ENCODE data around the gene AIM2. TPM values are rescaled to one million over a fixed set of nuclear protein-coding genes. Genes with fewer than 3 reads are reported as not detected.
"Not testable (repeated sequence)": the region's sequence is repeated elsewhere in the genome, so short reads cannot be mapped to it uniquely, and the experiment has no call there.

AIM2 gene
- total RNA-seq, 1 donor from 2014 or later: not detected

- DNase-seq (ENCODE audit: low read depth in 2 of 2): no peak
Observed at GRCh38 chr1:159079525-159079924, 3.0 kb upstream of the AIM2 start.

GRCh38 chr1:159077120-159077961 lies 775 bp upstream of the AIM2 start:
- no peak for DNase-seq (ENCODE audit: low read depth in 2 of 2)

GRCh38 chr1:159071970-159072582 lies 4.5 kb downstream of the AIM2 start:
- DNase-seq (ENCODE audit: low read depth in 2 of 2): peak; percentile 75 to 78

- DNase-seq (ENCODE audit: low read depth in 2 of 2): no peak
Observed at GRCh38 chr1:159068886-159069285, 7.7 kb downstream of the AIM2 start.

- DNase-seq (ENCODE audit: low read depth in 2 of 2): peak in 1 of 2 donors; percentile 14
Observed at GRCh38 chr1:159067699-159068621, 8.6 kb downstream of the AIM2 start.

GRCh38 chr1:159066108-159066507 lies 10.5 kb downstream of the AIM2 start:
- no peak for DNase-seq (ENCODE audit: low read depth in 2 of 2)

- no peak for DNase-seq (ENCODE audit: low read depth in 2 of 2)
Observed at GRCh38 chr1:159065106-159065505, 11.5 kb downstream of the AIM2 start.

- DNase-seq (ENCODE audit: low read depth in 2 of 2): no peak
Observed at GRCh38 chr1:159058751-159059150, 17.8 kb downstream of the AIM2 start.

- DNase-seq (ENCODE audit: low read depth in 2 of 2): no peak
Observed at GRCh38 chr1:159056069-159056698, 20.4 kb downstream of the AIM2 start.

GRCh38 chr1:159055181-159055641 lies 21.4 kb downstream of the AIM2 start:
- DNase-seq (ENCODE audit: low read depth in 2 of 2): no peak

- DNase-seq (ENCODE audit: low read depth in 2 of 2): no peak
Observed at GRCh38 chr1:159054427-159054826, 22.1 kb downstream of the AIM2 start.

- no peak for DNase-seq (ENCODE audit: low read depth in 2 of 2)
Observed at GRCh38 chr1:159051436-159051835, 25.1 kb downstream of the AIM2 start.

- not testable (repeated sequence) for DNase-seq (ENCODE audit: low read depth in 2 of 2)
Observed at GRCh38 chr1:159046486-159046885, 30.1 kb downstream of the AIM2 start.

GRCh38 chr1:159040893-159041724 lies 35.5 kb downstream of the AIM2 start:
- no peak for DNase-seq (ENCODE audit: low read depth in 2 of 2)

GRCh38 chr1:159040206-159040605 lies 36.4 kb downstream of the AIM2 start:
- no peak for DNase-seq (ENCODE audit: low read depth in 2 of 2)

GRCh38 chr1:159030877-159031447 lies 45.6 kb downstream of the AIM2 start:
- no peak for DNase-seq (ENCODE audit: low read depth in 2 of 2)

- DNase-seq (ENCODE audit: low read depth in 2 of 2): peak in 1 of 2 donors; percentile 69
Observed at GRCh38 chr1:159030311-159030710, 46.3 kb downstream of the AIM2 start.

- peak; percentile 28 to 60 for DNase-seq (ENCODE audit: low read depth in 2 of 2)
Observed at GRCh38 chr1:159026841-159027240, 49.7 kb downstream of the AIM2 start.

GRCh38 chr1:159025043-159025442 lies 51.5 kb downstream of the AIM2 start:
- DNase-seq (ENCODE audit: low read depth in 2 of 2): no peak

GRCh38 chr1:159023723-159024122 lies 52.8 kb downstream of the AIM2 start:
- DNase-seq (ENCODE audit: low read depth in 2 of 2): no peak
